Measurements from ENCODE around the gene HTR7.

HTR7 gene

GRCh38 chr10:90800232-90800796 is 57.5 kb downstream of the HTR7 start:
- no peak for DNase-seq

GRCh38 chr10:90799172-90799571 is 58.7 kb downstream of the HTR7 start:
- no peak for DNase-seq

GRCh38 chr10:90798482-90798881 is 59.4 kb downstream of the HTR7 start:
- DNase-seq = no peak

- DNase-seq = no peak
These were observed 67.4 kb downstream of the HTR7 start for GRCh38 chr10:90790422-90790821.

- peak; percentile 28 for DNase-seq
These were observed 68.9 kb downstream of the HTR7 start for GRCh38 chr10:90788968-90789367.

GRCh38 chr10:90788199-90788491 is 69.7 kb downstream of the HTR7 start:
- no peak for DNase-seq

GRCh38 chr10:90787393-90788198 is 70.2 kb downstream of the HTR7 start:
- DNase-seq = no peak

- DNase-seq = no peak
These were observed 72.1 kb downstream of the HTR7 start for GRCh38 chr10:90785782-90786181.

GRCh38 chr10:90784771-90785170 is 73.1 kb downstream of the HTR7 start:
- no peak for DNase-seq

- no peak for DNase-seq
These were observed 77.4 kb downstream of the HTR7 start for GRCh38 chr10:90780488-90780887.

- no peak for DNase-seq
These were observed 78.3 kb downstream of the HTR7 start for GRCh38 chr10:90779548-90779947.

- DNase-seq = no peak
These were observed 80.2 kb downstream of the HTR7 start for GRCh38 chr10:90777621-90778020.

- no peak for DNase-seq
These were observed 82.3 kb downstream of the HTR7 start for GRCh38 chr10:90775351-90776028.

GRCh38 chr10:90769946-90770841 is 87.6 kb downstream of the HTR7 start:
- DNase-seq = no peak

- DNase-seq = no peak
These were observed 106.5 kb downstream of the HTR7 start for GRCh38 chr10:90751107-90751997.

GRCh38 chr10:90746829-90747228 is 111.0 kb downstream of the HTR7 start:
- DNase-seq = no peak

- no peak for DNase-seq
These were observed 112.3 kb downstream of the HTR7 start for GRCh38 chr10:90745565-90745964.

GRCh38 chr10:90743291-90743690 is 114.5 kb downstream of the HTR7 start:
- DNase-seq = no peak

GRCh38 chr10:90741926-90742565 is 115.8 kb downstream of the HTR7 start:
- no peak for DNase-seq

GRCh38 chr10:90740265-90740664 is 117.6 kb downstream of the HTR7 start:
- no peak for DNase-seq

GRCh38 chr10:90738885-90739284 is 119.0 kb downstream of the HTR7 start:
- no peak for DNase-seq

GRCh38 chr10:90734415-90734814 is 123.4 kb downstream of the HTR7 start:
- DNase-seq = no peak
